Measurements from ENCODE around the gene IKBKG. TPM values are rescaled to one million over a fixed set of nuclear protein-coding genes. Genes with fewer than 3 reads are reported as not detected.

The IKBKG gene
- polyA plus RNA-seq, 1 of the 3 experiments (the other 2 are of a cell fraction) = 36.4 TPM

- peaks cover 4 to 7% of the 10 kb centered on the region in 2 experiments; a peak in 2 of 4 replicates for H3K4me1 ChIP-seq (ENCODE audit: control insufficient read depth in 1 of 2, insufficient read depth in 2 of 2, low read depth in 1 of 2, low read length in 1 of 2)
- CTCF ChIA-PET = interaction anchor here (0.6 to 1.7 kb wide), 4 partner anchors 65 to 1590 kb away, joined by 3 to 4 read pairs (median 3); no protein-coding TSS in a partner anchor
- H2AFZ ChIP-seq (ENCODE audit: low read depth) = no peak overlapping the region
- H3K9ac ChIP-seq = no peak overlapping the region
- WGBS (ENCODE audit: low lambda C conversion rate) = 22% methylated on average over 13 of the region's 16 CpGs
- H3K27ac ChIP-seq (ENCODE audit: low read depth in 2 of 2, low read length in 1 of 2) = peak overlapping the region in 1 of 2 experiments; percentile 35; a peak in 1 of 4 replicates
- POLR2A ChIA-PET = interaction anchor here (0.6 to 2.2 kb wide), 2 partner anchors 133 to 1022 kb away, joined by 3 to 9 read pairs; partner anchors contain the start of gene RPL10
- H3K9me3 ChIP-seq = no peaks in the 10 kb centered on the region
- H3K4me3 ChIP-seq (ENCODE audit: low read depth in 2 of 2, low read length in 1 of 2) = no peak overlapping the region
- H3K36me3 ChIP-seq (replicated peaks in 1 of 2; ENCODE audit: control insufficient read depth in 1 of 2, insufficient read depth in 2 of 2, low read length in 1 of 2) = peaks cover 0 to 20% of the 10 kb centered on the region in 2 experiments
- no peak for DNase-seq
- no peaks in the 10 kb centered on the region; the same call in 1 of the 2 replicates for H3K27me3 ChIP-seq (ENCODE audit: insufficient read depth)
- no peaks in the 10 kb centered on the region for H3K79me2 ChIP-seq (ENCODE audit: insufficient read depth)
- H4K20me1 ChIP-seq (ENCODE audit: insufficient read depth) = no peaks in the 10 kb centered on the region
- no peak overlapping the region for H3K4me2 ChIP-seq
- H3F3A ChIP-seq (replicated peaks; ENCODE audit: insufficient read depth) = peaks cover 4% of the 10 kb centered on the region
- TF ChIP-seq FOSL2 (IDR thresholded peaks at IDR 0.05; ENCODE audit: borderline replicate concordance, low read depth) (peak; percentile 52; the same call in 1 of the 2 replicates), RFX5 (IDR thresholded peaks at IDR 0.05; ENCODE audit: low read length) (no peak), TCF12 (IDR thresholded peaks at IDR 0.05) (peak; percentile 31; the same call in 1 of the 2 replicates)
- H3K9me2 ChIP-seq = no peaks in the 10 kb centered on the region
Measured at GRCh38 chrX:154531626-154532025, 15.8 kb upstream of the IKBKG start.

DNA sequence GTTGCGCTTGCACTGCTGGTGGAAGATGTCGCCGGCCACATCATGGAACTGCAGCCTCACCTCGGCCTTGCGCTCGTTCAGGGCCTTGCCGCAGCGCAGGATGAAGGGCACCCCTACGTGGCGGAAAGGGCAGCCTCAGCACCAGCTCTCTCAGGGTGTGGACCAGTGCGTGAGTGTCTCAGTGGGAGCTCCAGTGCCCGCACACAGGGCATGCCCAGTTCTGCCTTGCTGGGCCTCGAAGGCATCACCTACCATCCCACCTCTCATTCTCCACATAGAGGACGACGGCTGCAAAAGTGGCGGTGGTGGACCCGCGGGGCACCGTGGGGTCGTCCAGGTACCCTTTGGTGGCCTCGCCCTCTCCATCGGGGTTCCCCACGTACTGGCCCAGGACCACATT is 14.7 kb upstream of the IKBKG start:
- no peaks in the 10 kb centered on the region; the same call in 1 of the 2 replicates for H3K27me3 ChIP-seq (ENCODE audit: insufficient read depth)
- peaks cover 0 to 20% of the 10 kb centered on the region in 2 experiments for H3K36me3 ChIP-seq (replicated peaks in 1 of 2; ENCODE audit: control insufficient read depth in 1 of 2, insufficient read depth in 2 of 2, low read length in 1 of 2)
- H4K20me1 ChIP-seq (ENCODE audit: insufficient read depth) = no peaks in the 10 kb centered on the region
- DNase-seq = no peak
- 50% methylated on average over 9 of the region's 23 CpGs for WGBS (ENCODE audit: low lambda C conversion rate)
- H3F3A ChIP-seq (replicated peaks; ENCODE audit: insufficient read depth) = no peaks in the 10 kb centered on the region
- peaks cover 0 to 4% of the 10 kb centered on the region in 2 experiments; a peak in 1 of 4 replicates for H3K4me1 ChIP-seq (ENCODE audit: control insufficient read depth in 1 of 2, insufficient read depth in 2 of 2, low read depth in 1 of 2, low read length in 1 of 2)
- H3K4me3 ChIP-seq (ENCODE audit: low read depth in 2 of 2, low read length in 1 of 2) = no peak overlapping the region
- H3K9ac ChIP-seq = no peak overlapping the region
- H3K79me2 ChIP-seq (ENCODE audit: insufficient read depth) = peaks cover 7% of the 10 kb centered on the region; the same call in 1 of the 2 replicates
- H3K9me2 ChIP-seq = no peaks in the 10 kb centered on the region
- TF ChIP-seq SIN3A (IDR thresholded peaks at IDR 0.05; ENCODE audit: borderline replicate concordance, low read depth, low read length) = no peak
- no peak for TF ChIP-seq TAF1 (IDR thresholded peaks at IDR 0.05; ENCODE audit: borderline replicate concordance, low read depth, low read length)
- TF ChIP-seq, protein P1, sequence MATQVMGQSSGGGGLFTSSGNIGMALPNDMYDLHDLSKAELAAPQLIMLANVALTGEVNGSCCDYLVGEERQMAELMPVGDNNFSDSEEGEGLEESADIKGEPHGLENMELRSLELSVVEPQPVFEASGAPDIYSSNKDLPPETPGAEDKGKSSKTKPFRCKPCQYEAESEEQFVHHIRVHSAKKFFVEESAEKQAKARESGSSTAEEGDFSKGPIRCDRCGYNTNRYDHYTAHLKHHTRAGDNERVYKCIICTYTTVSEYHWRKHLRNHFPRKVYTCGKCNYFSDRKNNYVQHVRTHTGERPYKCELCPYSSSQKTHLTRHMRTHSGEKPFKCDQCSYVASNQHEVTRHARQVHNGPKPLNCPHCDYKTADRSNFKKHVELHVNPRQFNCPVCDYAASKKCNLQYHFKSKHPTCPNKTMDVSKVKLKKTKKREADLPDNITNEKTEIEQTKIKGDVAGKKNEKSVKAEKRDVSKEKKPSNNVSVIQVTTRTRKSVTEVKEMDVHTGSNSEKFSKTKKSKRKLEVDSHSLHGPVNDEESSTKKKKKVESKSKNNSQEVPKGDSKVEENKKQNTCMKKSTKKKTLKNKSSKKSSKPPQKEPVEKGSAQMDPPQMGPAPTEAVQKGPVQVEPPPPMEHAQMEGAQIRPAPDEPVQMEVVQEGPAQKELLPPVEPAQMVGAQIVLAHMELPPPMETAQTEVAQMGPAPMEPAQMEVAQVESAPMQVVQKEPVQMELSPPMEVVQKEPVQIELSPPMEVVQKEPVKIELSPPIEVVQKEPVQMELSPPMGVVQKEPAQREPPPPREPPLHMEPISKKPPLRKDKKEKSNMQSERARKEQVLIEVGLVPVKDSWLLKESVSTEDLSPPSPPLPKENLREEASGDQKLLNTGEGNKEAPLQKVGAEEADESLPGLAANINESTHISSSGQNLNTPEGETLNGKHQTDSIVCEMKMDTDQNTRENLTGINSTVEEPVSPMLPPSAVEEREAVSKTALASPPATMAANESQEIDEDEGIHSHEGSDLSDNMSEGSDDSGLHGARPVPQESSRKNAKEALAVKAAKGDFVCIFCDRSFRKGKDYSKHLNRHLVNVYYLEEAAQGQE (IDR thresholded peaks at IDR 0.05; ENCODE audit: low read depth, low read length) = no peak
- no peak for TF ChIP-seq NFIC (IDR thresholded peaks at IDR 0.05; ENCODE audit: borderline replicate concordance)
- no peak for TF ChIP-seq POLR2AphosphoS5 (IDR thresholded peaks at IDR 0.05; ENCODE audit: low read depth, low read length)
- TF ChIP-seq USF1 (IDR thresholded peaks at IDR 0.05; ENCODE audit: borderline replicate concordance, low read depth) = no peak
- TF ChIP-seq USF2 (IDR thresholded peaks at IDR 0.05; ENCODE audit: borderline replicate concordance, low read depth, low read length) = no peak
- no peak for TF ChIP-seq MEF2A (IDR thresholded peaks at IDR 0.05; ENCODE audit: borderline replicate concordance, low read depth)
- no peak overlapping the region for H3K27ac ChIP-seq (ENCODE audit: low read depth in 2 of 2, low read length in 1 of 2)
- CTCF ChIA-PET = interaction anchor here (1.7 to 1.8 kb wide), 2 partner anchors 134 to 1591 kb away, joined by 4 to 10 read pairs; partner anchors contain the start of gene RPL10
- H3K9me3 ChIP-seq = no peaks in the 10 kb centered on the region
- POLR2A ChIA-PET = interaction anchor here (0.6 to 2.2 kb wide), 2 partner anchors 117 to 134 kb away, joined by 6 to 9 read pairs; partner anchors contain the start of gene RPL10
- no peak overlapping the region for H2AFZ ChIP-seq (ENCODE audit: low read depth)
- H3K4me2 ChIP-seq = no peak overlapping the region

Measured in SK-N-SH (cell line).